GM12872 (cell line): ENCODE data around the gene GALNT12.

ENCODE experiments used
- TF ChIP-seq, protein P1 (sequence below): IDR thresholded peaks from 3 replicates; pipeline ENCODE4 v1.5.1; 2011; ENCODE audit warnings: low read depth, mild to moderate bottlenecking, low read length, moderate library complexity; ENCODE audit not compliant: insufficient read depth

The GALNT12 gene

DNA sequence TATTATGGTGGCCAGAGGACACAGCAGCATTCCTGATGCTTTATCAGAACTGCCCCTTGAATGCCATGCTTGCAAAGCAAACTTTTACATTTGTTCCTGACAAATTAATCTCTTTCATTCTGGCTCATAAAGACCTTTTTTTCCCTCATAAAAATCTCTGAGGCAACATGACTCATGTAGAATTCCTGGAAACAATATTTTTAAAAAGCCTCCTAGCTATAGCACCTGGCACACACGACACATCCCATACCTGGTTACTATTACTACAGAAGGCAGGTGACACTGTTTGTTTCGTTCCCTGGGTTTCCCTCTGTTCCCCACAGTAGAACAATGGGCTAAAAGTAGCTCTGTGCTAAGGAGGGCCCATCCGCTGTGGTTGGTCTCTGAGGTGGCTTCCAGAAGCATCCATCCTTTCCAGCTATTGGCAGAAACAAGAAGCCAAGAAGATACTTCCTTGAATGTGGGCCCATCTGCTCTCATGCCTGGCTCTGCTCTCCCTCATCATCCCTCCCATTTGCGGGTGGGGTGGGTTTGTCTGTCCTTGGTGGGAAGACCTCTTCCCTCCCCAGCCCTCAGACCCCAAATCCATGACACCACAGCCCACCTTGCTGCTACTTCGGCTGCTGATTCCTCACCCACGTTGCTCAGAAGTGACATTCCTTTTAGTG, 59.1 kb downstream of the GALNT12 start:
- TF ChIP-seq, protein P1, sequence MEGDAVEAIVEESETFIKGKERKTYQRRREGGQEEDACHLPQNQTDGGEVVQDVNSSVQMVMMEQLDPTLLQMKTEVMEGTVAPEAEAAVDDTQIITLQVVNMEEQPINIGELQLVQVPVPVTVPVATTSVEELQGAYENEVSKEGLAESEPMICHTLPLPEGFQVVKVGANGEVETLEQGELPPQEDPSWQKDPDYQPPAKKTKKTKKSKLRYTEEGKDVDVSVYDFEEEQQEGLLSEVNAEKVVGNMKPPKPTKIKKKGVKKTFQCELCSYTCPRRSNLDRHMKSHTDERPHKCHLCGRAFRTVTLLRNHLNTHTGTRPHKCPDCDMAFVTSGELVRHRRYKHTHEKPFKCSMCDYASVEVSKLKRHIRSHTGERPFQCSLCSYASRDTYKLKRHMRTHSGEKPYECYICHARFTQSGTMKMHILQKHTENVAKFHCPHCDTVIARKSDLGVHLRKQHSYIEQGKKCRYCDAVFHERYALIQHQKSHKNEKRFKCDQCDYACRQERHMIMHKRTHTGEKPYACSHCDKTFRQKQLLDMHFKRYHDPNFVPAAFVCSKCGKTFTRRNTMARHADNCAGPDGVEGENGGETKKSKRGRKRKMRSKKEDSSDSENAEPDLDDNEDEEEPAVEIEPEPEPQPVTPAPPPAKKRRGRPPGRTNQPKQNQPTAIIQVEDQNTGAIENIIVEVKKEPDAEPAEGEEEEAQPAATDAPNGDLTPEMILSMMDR, result no peak

DNA sequence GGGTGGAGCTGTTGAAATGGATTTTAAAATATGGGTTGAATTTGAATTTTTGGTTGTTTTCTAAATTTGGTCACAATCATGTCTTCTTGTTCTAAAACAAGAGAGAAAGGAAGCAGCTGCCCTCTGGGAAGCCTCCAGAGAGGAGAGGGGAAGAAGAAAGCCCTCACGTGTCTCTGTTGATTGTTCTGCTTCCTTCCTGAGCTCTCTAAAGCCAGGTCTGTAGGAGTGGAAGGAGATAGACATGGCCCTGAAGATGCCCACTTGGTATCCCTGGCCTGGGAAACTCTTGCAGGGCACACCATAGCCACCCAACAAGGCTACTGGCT, 59.6 kb downstream of the GALNT12 start:
- TF ChIP-seq, protein P1, result no peak

DNA sequence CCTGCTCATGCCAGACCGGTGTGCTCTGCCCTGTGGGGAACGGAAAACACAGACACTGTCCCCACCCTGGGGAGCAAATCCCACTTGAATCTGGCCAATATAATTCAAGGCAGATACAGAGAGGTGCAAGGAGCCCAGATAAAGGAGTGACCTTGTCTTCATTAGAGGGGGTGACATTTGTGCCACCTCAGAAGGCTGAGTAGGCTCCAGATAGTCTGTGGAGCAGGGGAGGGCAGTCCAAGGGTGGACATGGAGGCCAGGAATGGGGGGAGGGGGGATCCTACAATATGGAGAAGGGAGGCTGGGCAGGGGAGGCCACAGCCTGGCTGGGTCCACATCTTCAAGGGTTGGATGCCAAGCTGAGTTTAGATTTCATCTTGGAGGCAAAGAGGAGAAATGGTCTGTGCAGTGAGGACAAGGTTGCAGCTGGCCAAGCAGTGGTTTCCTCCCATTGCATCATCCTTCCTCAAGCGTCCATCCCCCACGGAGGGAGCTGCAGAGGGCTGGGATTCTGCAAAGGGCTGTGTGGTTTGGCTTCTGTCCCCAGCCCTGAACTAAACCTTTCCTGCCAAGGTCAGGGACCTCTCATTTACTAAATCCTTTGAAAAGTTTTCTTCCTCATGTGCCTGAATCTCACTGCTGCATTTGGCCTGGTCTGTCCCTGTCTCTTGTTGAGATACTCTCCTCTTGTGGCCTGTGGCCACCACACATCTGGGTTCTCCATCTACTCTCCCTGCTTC, 60.1 kb downstream of the GALNT12 start:
- TF ChIP-seq, protein P1, result no peak

DNA sequence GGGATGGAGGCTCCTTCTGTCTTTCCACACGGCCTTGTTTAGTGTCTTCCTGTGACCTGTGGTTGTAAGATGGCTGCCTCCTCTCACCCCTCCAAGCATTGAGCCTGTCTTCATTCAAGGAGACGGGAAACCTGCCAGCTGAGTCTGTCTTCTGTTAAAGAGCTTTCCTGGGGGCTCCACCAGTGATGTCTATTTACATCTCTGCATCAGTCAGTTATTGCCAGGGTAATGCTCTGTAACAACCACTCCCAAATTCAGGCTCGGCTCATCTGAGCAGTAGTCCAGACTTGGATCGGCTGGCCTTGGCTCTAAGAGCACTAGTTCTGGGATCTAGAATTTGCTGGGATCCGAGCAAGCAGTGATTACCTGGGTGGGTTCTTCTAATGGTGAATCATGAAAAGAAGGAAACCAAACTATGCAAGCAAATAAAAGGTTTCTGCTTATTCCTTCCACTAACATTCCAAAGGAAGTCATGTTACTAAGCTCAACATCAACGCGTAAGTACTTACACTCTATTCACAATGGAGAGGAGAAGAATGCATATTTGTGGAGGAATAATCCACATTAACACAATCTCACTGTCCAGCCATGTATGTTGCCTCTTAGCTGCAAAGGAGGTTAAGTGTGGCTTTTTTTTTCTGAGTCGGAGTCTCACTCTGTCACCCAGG, 61.7 kb downstream of the GALNT12 start:
- TF ChIP-seq, protein P1, result no peak

DNA sequence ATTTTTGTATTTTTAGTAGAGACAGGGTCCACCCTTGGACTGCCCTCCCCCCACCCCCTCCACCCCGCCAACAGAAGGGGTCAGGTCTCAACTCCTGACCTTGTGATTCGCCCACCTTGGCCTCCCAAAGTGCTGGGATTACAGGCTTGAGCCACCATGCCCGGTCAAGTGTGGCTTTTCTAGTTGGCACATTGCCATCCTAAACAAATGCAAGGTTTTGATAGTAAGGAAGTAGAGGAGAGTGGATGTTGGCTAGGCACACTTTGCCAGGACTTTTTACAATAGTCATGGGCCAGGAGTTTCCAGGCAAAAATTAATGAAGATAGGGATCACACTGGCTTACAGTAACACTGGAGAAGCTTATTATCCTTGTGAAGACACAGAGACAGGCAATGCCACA, 62.4 kb downstream of the GALNT12 start:
- TF ChIP-seq, protein P1, result no peak

DNA sequence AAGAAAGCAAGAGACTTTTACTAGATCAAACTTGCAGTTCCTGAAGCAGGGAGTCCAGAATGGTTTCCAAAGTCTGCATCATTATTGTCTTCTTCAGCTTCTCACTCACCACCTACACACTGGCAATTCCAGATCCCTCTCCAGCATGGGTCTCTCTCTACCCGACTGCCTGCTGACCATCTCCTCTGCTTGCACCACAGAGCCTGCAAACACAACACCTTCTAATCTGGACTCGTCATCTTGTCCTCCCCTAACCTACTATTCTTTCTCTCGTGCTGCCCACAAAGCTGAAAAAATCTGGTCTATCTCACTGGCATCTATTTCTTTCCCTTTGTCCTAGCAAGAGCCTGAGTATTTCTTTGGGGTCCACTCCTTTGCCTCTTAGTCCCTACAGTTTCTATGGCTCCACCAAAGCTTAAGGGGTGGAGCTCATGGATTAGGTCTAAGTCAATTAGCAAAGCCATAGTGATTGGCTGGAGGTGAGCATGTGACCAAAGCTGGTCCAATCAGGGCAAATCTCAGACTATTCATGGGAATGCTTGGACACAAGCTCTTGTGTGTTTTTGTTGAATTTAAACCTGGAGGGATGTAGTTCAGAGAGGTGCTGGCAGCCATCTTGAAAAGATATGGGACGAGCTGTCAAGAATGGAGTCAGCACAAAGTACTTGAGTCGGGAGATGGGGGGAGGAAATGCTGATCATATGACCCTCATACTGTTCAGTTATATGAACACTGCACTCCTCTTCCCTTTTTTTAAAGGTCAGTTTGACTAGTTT, 63.5 kb downstream of the GALNT12 start:
- TF ChIP-seq, protein P1, result no peak

DNA sequence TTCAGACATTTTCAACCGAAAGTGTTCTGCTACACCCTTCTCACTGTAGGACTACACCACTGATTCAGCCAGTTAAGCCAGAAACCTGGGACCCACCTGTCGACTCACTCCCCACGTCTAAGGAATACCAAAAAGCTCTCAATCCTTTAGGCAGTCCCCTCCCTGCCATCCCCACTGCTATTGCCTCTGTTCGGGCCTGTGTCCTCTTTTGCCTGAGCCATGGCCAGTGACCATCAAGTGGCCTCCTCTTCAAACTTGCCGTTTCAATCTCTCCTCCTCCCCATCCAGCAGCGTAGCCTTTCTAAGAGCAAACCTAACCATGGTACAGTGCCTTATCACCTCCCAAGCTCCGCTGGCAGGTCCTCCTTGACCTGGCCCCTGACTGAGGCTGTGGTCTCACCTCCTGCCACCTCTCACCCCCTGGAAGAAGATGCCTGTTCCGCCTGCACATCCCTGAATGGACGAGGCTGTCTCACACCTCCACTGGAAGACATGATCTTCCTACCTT, 64.1 kb downstream of the GALNT12 start:
- TF ChIP-seq, protein P1, result no peak
